ENCODE results near the gene TBC1D22A.

TBC1D22A gene

DNA sequence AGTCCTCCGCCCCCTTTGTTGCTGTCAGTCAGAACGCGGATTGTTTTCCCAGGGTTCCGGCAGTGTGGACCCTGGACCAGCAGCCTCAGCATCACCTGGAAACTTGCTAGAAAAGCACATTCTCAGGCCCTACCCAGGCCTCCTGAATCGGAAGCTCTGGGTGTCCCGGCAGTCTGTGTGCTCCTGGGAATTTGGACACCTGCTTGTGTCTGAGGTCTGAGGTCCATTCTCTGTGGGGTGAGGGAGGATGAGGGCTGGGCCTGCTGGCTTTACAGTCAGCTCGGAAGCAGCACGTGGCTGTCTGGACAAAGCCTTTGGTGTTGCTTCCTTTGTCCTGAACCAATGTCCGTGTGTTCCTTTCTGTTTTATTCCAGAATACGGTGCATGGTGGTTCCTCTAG lies 299.7 kb downstream of the TBC1D22A start:
- Histone ChIP-seq H3F3A (ENCODE audit: insufficient read depth, low read length) (no peaks in the 10 kb centered on the region), H3K9ac (ENCODE audit: low read length) (no peak overlapping the region), H3K79me2 (ENCODE audit: insufficient read depth, low read length) (no peaks in the 10 kb centered on the region), H3K27ac (ENCODE audit: low read depth, low read length, poor library complexity, severe bottlenecking) (no peak overlapping the region), H3K9me2 (ENCODE audit: low read depth, low read length) (no peaks in the 10 kb centered on the region), H3K4me2 (ENCODE audit: low read length) (no peak overlapping the region), H3K27me3 (ENCODE audit: insufficient read depth, low read length) (no peaks in the 10 kb centered on the region), H2AFZ (ENCODE audit: low read length) (no peak overlapping the region), H3K4me3 (ENCODE audit: low read depth, low read length, poor library complexity, severe bottlenecking) (no peak overlapping the region), H4K20me1 (ENCODE audit: insufficient read depth, low read length) (no peaks in the 10 kb centered on the region), H3K36me3 (ENCODE audit: insufficient read depth, low read length) (peaks cover 4% of the 10 kb centered on the region; the same call in 1 of the 2 replicates), H3K4me1 (ENCODE audit: insufficient read depth, low read length, severe bottlenecking) (peaks cover 21% of the 10 kb centered on the region), H3K9me3 (ENCODE audit: low read length) (no peaks in the 10 kb centered on the region)
- no peak for TF ChIP-seq EZH2 (IDR thresholded peaks at IDR 0.05; ENCODE audit: borderline replicate concordance, low read length)
- TF ChIP-seq, protein P1, sequence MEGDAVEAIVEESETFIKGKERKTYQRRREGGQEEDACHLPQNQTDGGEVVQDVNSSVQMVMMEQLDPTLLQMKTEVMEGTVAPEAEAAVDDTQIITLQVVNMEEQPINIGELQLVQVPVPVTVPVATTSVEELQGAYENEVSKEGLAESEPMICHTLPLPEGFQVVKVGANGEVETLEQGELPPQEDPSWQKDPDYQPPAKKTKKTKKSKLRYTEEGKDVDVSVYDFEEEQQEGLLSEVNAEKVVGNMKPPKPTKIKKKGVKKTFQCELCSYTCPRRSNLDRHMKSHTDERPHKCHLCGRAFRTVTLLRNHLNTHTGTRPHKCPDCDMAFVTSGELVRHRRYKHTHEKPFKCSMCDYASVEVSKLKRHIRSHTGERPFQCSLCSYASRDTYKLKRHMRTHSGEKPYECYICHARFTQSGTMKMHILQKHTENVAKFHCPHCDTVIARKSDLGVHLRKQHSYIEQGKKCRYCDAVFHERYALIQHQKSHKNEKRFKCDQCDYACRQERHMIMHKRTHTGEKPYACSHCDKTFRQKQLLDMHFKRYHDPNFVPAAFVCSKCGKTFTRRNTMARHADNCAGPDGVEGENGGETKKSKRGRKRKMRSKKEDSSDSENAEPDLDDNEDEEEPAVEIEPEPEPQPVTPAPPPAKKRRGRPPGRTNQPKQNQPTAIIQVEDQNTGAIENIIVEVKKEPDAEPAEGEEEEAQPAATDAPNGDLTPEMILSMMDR (IDR thresholded peaks at IDR 0.05; ENCODE audit: low read length), result no peak

DNA sequence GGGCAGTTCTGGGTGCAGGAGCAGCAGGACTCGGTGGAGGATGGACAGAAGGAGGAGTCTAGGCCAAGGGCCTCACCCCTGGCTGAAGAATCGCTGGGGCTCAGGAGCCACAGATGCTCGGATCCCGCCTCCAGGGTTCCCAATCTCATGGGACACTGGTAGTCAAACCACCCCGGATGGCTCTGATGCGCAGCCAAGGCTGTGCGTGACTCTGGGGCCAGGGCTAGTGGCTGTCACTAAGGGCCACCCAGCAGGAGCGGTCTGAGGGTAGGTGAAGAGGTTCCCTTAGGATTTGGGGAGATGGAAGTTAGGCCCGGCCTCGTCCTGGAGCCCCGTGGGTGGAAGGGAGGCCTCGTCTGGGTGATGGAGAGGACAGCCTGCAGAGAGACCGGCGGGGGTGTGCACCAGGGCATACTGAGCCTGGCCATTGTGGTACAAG lies 300.6 kb downstream of the TBC1D22A start:
- H3K9me2 ChIP-seq (ENCODE audit: low read depth, low read length), result no peaks in the 10 kb centered on the region
- H3K9ac ChIP-seq (ENCODE audit: low read length), result no peak overlapping the region
- no peaks in the 10 kb centered on the region for H4K20me1 ChIP-seq (ENCODE audit: insufficient read depth, low read length)
- peaks cover 26% of the 10 kb centered on the region for H3K4me1 ChIP-seq (ENCODE audit: insufficient read depth, low read length, severe bottlenecking)
- H3K79me2 ChIP-seq (ENCODE audit: insufficient read depth, low read length), result no peaks in the 10 kb centered on the region
- no peak overlapping the region for H3K4me3 ChIP-seq (ENCODE audit: low read depth, low read length, poor library complexity, severe bottlenecking)
- H3K36me3 ChIP-seq (ENCODE audit: insufficient read depth, low read length), result peaks cover 4% of the 10 kb centered on the region; the same call in 1 of the 2 replicates
- no peaks in the 10 kb centered on the region for H3K27me3 ChIP-seq (ENCODE audit: insufficient read depth, low read length)
- H3K9me3 ChIP-seq (ENCODE audit: low read length), result no peaks in the 10 kb centered on the region
- no peak overlapping the region for H3K4me2 ChIP-seq (ENCODE audit: low read length)
- H3K27ac ChIP-seq (ENCODE audit: low read depth, low read length, poor library complexity, severe bottlenecking), result no peak overlapping the region
- H2AFZ ChIP-seq (ENCODE audit: low read length), result no peak overlapping the region
- TF ChIP-seq EZH2 (IDR thresholded peaks at IDR 0.05; ENCODE audit: borderline replicate concordance, low read length), result no peak
- TF ChIP-seq, protein P1 (IDR thresholded peaks at IDR 0.05; ENCODE audit: low read length), result no peak
- no peaks in the 10 kb centered on the region for H3F3A ChIP-seq (ENCODE audit: insufficient read depth, low read length)

GRCh38 chr22:47063606-47064005 lies 301.2 kb downstream of the TBC1D22A start:
- H4K20me1 ChIP-seq (ENCODE audit: insufficient read depth, low read length), result no peaks in the 10 kb centered on the region
- H3K9me3 ChIP-seq (ENCODE audit: low read length), result no peaks in the 10 kb centered on the region
- H3K4me2 ChIP-seq (ENCODE audit: low read length), result no peak overlapping the region
- no peak overlapping the region for H3K9ac ChIP-seq (ENCODE audit: low read length)
- H2AFZ ChIP-seq (ENCODE audit: low read length), result no peak overlapping the region
- H3K9me2 ChIP-seq (ENCODE audit: low read depth, low read length), result no peaks in the 10 kb centered on the region
- TF ChIP-seq, protein P1 (IDR thresholded peaks at IDR 0.05; ENCODE audit: low read length), result no peak
- TF ChIP-seq EZH2 (IDR thresholded peaks at IDR 0.05; ENCODE audit: borderline replicate concordance, low read length), result no peak
- H3K4me1 ChIP-seq (ENCODE audit: insufficient read depth, low read length, severe bottlenecking), result peaks cover 27% of the 10 kb centered on the region
- H3K27ac ChIP-seq (ENCODE audit: low read depth, low read length, poor library complexity, severe bottlenecking), result no peak overlapping the region
- H3F3A ChIP-seq (ENCODE audit: insufficient read depth, low read length), result no peaks in the 10 kb centered on the region
- no peaks in the 10 kb centered on the region for H3K27me3 ChIP-seq (ENCODE audit: insufficient read depth, low read length)
- no peaks in the 10 kb centered on the region for H3K79me2 ChIP-seq (ENCODE audit: insufficient read depth, low read length)
- H3K36me3 ChIP-seq (ENCODE audit: insufficient read depth, low read length), result peaks cover 4% of the 10 kb centered on the region; the same call in 1 of the 2 replicates
- H3K4me3 ChIP-seq (ENCODE audit: low read depth, low read length, poor library complexity, severe bottlenecking), result no peak overlapping the region
